ENCODE results near the gene MFAP5.

DNA sequence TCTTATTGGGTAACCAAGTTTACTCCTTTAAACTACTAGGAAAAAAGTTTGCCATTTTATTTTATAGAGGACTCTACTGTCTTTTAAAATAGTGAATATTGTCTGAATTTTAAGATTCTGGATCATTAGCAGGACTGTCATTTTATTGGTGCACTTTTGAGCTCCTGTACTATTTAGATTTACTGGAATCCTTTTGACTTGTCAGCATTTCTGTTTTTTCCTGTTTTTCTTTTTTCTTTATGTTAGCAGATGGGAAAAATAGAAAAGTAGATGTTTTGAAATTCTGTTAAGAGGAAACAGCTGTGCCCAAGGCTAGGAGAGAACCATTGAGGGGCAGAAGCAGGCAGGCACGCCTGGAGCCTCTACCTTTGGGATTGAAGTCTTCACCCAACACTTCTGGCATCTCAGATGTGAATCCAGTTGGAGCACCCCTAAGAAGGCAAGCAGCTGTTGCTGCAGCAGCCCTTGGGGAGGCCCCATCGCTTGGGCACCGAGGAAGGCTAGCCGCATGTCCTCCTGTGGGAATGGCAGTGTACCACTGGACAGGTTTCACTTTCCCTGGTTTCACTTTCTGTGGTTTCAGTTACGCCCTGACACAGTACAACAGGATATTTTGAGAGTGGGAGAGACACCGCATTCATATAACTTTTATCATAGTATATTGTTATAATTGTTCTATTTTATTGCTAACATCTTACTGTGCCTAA, 46.7 kb upstream of the MFAP5 start:
- TF ChIP-seq, protein P1, sequence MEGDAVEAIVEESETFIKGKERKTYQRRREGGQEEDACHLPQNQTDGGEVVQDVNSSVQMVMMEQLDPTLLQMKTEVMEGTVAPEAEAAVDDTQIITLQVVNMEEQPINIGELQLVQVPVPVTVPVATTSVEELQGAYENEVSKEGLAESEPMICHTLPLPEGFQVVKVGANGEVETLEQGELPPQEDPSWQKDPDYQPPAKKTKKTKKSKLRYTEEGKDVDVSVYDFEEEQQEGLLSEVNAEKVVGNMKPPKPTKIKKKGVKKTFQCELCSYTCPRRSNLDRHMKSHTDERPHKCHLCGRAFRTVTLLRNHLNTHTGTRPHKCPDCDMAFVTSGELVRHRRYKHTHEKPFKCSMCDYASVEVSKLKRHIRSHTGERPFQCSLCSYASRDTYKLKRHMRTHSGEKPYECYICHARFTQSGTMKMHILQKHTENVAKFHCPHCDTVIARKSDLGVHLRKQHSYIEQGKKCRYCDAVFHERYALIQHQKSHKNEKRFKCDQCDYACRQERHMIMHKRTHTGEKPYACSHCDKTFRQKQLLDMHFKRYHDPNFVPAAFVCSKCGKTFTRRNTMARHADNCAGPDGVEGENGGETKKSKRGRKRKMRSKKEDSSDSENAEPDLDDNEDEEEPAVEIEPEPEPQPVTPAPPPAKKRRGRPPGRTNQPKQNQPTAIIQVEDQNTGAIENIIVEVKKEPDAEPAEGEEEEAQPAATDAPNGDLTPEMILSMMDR (conservative IDR thresholded peaks at IDR 0.05; ENCODE audit: low read depth, low read length), result no peak
- TF ChIP-seq POLR2A (IDR thresholded peaks at IDR 0.05; ENCODE audit: low read depth, low read length) (no peak), MXI1 (IDR thresholded peaks at IDR 0.05; ENCODE audit: borderline replicate concordance, low read depth, low read length) (no peak)
